Activated T-helper 17 cell treated with anti-CD3 and anti-CD28 coated beads, Interleukin-2, amount 50 U/mL, for 72 hours (primary cell): ENCODE measurements around the gene RPS3A. TPM values are rescaled to one million over a fixed set of nuclear protein-coding genes. Genes with fewer than 3 reads are reported as not detected.

ENCODE experiments used
- ATAC-seq: fragments of 150-1000 bp; cut with Tn5 transposase; replicated peaks from 2 replicates; pipeline ENCODE4 v1.10.0; 2021; ENCODE audit warnings: mild to moderate bottlenecking, moderate library complexity
- H3K27ac Mint-ChIP-seq: one replicate; pipeline ENCODE4 v1.8.0; 2022; ENCODE audit warnings: mixed read lengths
- H3K27me3 Mint-ChIP-seq: one replicate; pipeline ENCODE4 v1.8.0; 2022; ENCODE audit warnings: mixed read lengths
- H3K36me3 Mint-ChIP-seq: one replicate; pipeline ENCODE4 v1.8.0; 2022; ENCODE audit warnings: low read depth, mild to moderate bottlenecking, mixed read lengths
- H3K4me1 Mint-ChIP-seq: one replicate; pipeline ENCODE4 v1.8.0; 2022; ENCODE audit warnings: mixed read lengths
- H3K4me3 Mint-ChIP-seq: one replicate; pipeline ENCODE4 v1.8.0; 2022; ENCODE audit warnings: mild to moderate bottlenecking, mixed read lengths
- H3K9me3 Mint-ChIP-seq: one replicate; pipeline ENCODE4 v1.8.0; 2022; ENCODE audit warnings: mixed read lengths
- total RNA-seq, 2 donors: library from RNA; stranded (reverse); gene quantifications; one replicate each; pipeline ENCODE4 v1.2.3, GENCODE V29; 2022

The RPS3A gene
- total RNA-seq, 2 donors from 2014 or later = 1,932 to 2,919 TPM

- no peak overlapping the region for H3K27ac Mint-ChIP-seq
- H3K4me1 Mint-ChIP-seq = no peaks in the 10 kb centered on the region
- ATAC-seq = peak; percentile 57
Measured at GRCh38 chr4:151143162-151143561, 43.7 kb downstream of the RPS3A start.

DNA sequence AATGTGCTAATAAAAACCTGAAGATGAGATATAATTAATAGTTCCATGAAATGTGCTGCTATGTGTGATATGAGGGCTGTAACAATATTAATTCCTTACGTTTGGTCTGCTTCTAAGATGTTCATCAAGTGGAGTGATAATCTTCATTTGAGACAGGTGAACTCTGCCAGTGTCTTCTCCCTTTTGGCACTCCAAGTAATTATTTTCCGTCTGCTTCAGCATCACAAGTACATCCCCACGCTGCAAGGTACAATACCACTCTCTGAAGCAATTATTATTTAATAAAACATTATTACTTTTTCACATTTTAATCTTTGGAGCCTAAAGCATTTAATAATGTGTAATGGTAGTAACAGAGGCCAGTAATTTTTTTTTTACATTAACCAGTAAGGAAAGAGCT is 44.4 kb downstream of the RPS3A start:
- ATAC-seq = no peak
- Mint-ChIP-seq H3K9me3 (no peaks in the 10 kb centered on the region), H3K36me3 (no peaks in the 10 kb centered on the region), H3K27me3 (no peaks in the 10 kb centered on the region), H3K27ac (no peak overlapping the region), H3K4me3 (no peak overlapping the region), H3K4me1 (no peaks in the 10 kb centered on the region)

More at GRCh38 chr4:151143162-151143561, 43.7 kb downstream of the RPS3A start:
- Mint-ChIP-seq H3K4me3 (no peak overlapping the region), H3K27me3 (no peaks in the 10 kb centered on the region), H3K9me3 (no peaks in the 10 kb centered on the region), H3K36me3 (no peaks in the 10 kb centered on the region)

- no peaks in the 10 kb centered on the region for H3K36me3 Mint-ChIP-seq
- ATAC-seq = no peak
- no peaks in the 10 kb centered on the region for H3K27me3 Mint-ChIP-seq
- no peaks in the 10 kb centered on the region for H3K4me1 Mint-ChIP-seq
- no peak overlapping the region for H3K27ac Mint-ChIP-seq
- H3K9me3 Mint-ChIP-seq = no peaks in the 10 kb centered on the region
- H3K4me3 Mint-ChIP-seq = no peak overlapping the region
Measured at GRCh38 chr4:151144329-151145072, 45.1 kb downstream of the RPS3A start.

DNA sequence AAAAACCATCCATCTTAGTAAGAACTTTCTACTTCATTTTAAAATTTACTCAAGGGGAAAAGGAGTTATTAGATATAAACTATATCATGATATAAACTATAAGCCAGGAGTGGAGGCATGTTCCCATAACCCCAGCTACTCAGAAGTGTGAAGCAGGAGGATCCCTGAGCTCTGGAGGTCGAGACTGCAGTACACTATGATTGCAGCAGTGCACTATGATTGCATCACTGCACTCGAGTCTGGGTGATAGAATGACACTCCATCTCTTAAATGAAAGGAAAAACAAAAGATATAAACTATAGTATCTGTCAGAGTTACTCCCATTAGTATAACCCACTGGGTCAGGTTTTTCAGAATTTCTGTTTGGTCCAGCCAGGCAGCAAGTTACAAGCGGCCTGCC is 47.6 kb downstream of the RPS3A start:
- Mint-ChIP-seq H3K4me1 (no peaks in the 10 kb centered on the region), H3K9me3 (no peaks in the 10 kb centered on the region), H3K27me3 (no peaks in the 10 kb centered on the region), H3K4me3 (no peak overlapping the region), H3K36me3 (no peaks in the 10 kb centered on the region), H3K27ac (no peak overlapping the region)
- ATAC-seq = no peak

GRCh38 chr4:151148261-151148660 is 48.8 kb downstream of the RPS3A start:
- no peak overlapping the region for H3K4me3 Mint-ChIP-seq
- H3K36me3 Mint-ChIP-seq = no peaks in the 10 kb centered on the region
- H3K4me1 Mint-ChIP-seq = no peaks in the 10 kb centered on the region
- H3K9me3 Mint-ChIP-seq = no peaks in the 10 kb centered on the region
- no peaks in the 10 kb centered on the region for H3K27me3 Mint-ChIP-seq
- no peak overlapping the region for H3K27ac Mint-ChIP-seq
- no peak for ATAC-seq

- peaks cover 3% of the 10 kb centered on the region for H3K27me3 Mint-ChIP-seq
- H3K36me3 Mint-ChIP-seq = no peaks in the 10 kb centered on the region
- no peak overlapping the region for H3K27ac Mint-ChIP-seq
- no peaks in the 10 kb centered on the region for H3K9me3 Mint-ChIP-seq
- no peak for ATAC-seq
- H3K4me1 Mint-ChIP-seq = no peaks in the 10 kb centered on the region
- H3K4me3 Mint-ChIP-seq = no peak overlapping the region
Measured at GRCh38 chr4:151150821-151151580, 51.6 kb downstream of the RPS3A start.

DNA sequence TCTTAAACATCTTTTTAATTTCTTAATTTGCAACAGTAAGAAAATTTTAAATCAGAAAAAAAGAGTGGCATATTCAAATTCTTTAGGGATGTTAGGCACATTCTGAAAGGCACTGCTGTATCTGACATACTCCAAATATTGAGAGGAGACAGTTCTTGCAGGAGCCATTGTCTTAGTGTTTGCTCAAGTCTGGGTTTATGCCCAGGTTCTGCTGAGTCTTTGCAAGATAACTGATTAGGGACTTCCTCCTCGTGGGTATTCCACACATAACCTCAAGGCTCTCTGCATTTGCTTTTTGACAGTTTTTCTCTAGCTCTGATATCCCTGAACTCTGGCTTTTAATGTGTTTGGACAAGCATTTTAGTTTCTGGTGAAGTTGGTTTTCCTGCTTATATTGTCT is 52.6 kb downstream of the RPS3A start:
- Mint-ChIP-seq H3K9me3 (no peaks in the 10 kb centered on the region), H3K36me3 (no peaks in the 10 kb centered on the region), H3K4me3 (no peak overlapping the region), H3K27me3 (peaks cover 9% of the 10 kb centered on the region), H3K27ac (no peak overlapping the region), H3K4me1 (no peaks in the 10 kb centered on the region)
- ATAC-seq = no peak

DNA sequence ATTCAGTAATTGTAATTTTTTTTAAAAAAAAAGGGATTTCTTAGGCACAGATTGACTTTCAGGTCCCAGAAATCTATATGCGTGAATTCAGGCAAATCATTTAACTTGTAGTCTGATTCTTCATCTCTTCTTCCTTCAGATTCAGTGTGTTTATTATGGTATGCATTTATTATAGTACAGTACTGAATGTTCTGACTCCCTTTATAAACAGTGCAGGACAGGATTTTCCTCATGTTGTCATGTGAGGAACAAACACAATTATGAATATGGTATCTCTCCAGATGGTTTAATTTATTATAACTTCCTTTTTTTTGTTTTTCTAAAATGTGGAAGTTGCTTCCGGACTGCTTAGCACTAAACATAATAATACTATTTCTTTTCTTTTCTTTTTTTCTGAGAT is 54.2 kb downstream of the RPS3A start:
- no peak overlapping the region for H3K27ac Mint-ChIP-seq
- H3K36me3 Mint-ChIP-seq = no peaks in the 10 kb centered on the region
- H3K9me3 Mint-ChIP-seq = no peaks in the 10 kb centered on the region
- no peak overlapping the region for H3K4me3 Mint-ChIP-seq
- H3K4me1 Mint-ChIP-seq = no peaks in the 10 kb centered on the region
- peaks cover 16% of the 10 kb centered on the region for H3K27me3 Mint-ChIP-seq
- ATAC-seq = no peak

Other genes with a start within 250 kb of the RPS3A start
- 10 to 100 TPM; 65.2 to 83.4 TPM for gene LRBA, start 84.3 kb upstream of the RPS3A start, total RNA-seq
- gene PRSS48, start 177.5 kb downstream of the RPS3A start, total RNA-seq = not detected
- gene SH3D19, start 226.0 kb downstream of the RPS3A start, total RNA-seq = 1 to 10 TPM in 1 of 2 donors, not detected in 1; 1.1 TPM